GM13977 (cell line): Measurements from ENCODE around the gene TYMP.
"Not testable (repeated sequence)": the region's sequence is repeated elsewhere in the genome, so short reads cannot be mapped to it uniquely, and the experiment has no call there.

ENCODE experiments used
- DNase-seq: peaks from one replicate; pipeline ENCODE4 v3.0.0; 2012; ENCODE audit warnings: low spot score
- in situ Hi-C: fragments of 300-500 bp; cut with MboI; formaldehyde crosslinking; loops from one replicate; pipeline ENCODE4 v1.12.0; 2022; ENCODE audit warnings: low sequenced_read_pairs, low pct_unique_long_range_greater_than_20kb, mixed read lengths, inconsistent platforms; ENCODE audit not compliant: unreplicated experiment
- TF ChIP-seq, protein P1 (sequence below): IDR thresholded peaks from 2 replicates; pipeline ENCODE4 v1.5.1; 2012; ENCODE audit warnings: mild to moderate bottlenecking, control low read depth; ENCODE audit not compliant: insufficient read depth; ENCODE audit errors: extremely low read depth, missing control alignments

Gene TYMP

DNA sequence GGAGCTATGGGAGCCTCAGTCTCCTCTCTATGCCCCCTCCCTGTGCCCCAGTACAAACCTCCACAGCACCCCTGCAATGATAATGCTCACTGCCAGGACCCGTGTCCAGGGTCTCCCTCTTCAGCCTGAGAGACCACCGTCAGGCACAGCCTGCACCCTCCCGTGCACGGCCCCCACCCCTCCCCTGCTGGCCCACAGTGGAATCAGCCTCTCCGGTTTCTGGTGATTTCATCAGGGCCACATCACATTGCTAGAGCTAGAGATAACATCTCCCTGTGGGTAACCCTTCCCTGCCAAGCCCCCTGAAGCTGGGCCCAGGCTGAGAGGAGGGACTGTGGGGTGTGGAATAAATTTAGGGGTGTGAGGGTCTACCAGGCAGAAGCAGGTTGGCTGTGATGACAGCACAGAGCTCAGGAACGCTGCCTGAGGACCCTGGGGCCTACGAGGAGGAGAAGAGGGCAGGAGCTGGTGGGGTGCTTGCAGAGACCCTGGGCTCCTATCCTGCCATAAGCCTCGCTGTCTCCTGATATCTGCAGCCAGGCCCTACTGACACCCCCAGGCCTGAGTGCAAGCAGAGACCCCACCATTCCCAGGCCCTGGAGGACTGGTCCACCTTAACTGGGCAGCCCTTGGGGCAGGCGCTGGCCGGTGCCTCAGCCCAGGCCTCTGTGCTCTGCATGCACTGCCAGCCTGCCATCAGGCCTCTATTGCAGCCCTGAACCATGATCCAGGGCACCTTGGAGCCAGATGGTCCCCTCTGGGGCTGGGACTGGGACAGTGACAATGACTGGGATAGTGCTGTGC lies 15.9 kb upstream of the TYMP start, which contains the start of gene KLHDC7B:
Gene KLHDC7B, plus strand, starts transcription at position 378 of the 804 bp plus-strand sequence. Its CDS starts 345 bp downstream, at position 723.
- in situ Hi-C loops, result no loop called here

DNA sequence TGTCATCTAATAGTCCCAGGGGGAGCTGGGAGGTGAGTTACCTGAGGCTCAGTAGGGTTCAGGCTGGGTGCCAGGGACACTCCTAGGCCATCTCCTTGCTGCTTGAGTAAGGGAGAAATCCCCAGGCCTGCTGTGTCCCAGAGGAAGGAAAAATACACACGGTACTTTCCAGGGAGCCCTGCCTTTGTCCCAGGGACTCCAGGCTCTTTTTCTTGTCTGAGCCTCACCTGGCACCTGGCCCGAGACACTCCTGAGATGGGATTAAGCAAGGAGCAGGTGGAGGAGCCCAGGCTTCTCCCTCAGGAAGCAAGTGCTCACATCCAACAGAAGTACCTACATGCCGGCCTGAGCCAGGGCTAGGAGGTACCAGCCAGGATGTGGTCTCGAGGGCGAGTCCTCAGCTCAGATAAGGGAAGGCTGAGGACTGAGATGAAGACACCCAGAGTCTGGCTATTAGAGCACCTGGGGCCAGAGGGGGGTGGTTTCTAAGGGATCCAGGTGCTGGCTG lies 15.0 kb upstream of the TYMP start:
- peak; percentile 44 for DNase-seq
- TF ChIP-seq, protein P1, sequence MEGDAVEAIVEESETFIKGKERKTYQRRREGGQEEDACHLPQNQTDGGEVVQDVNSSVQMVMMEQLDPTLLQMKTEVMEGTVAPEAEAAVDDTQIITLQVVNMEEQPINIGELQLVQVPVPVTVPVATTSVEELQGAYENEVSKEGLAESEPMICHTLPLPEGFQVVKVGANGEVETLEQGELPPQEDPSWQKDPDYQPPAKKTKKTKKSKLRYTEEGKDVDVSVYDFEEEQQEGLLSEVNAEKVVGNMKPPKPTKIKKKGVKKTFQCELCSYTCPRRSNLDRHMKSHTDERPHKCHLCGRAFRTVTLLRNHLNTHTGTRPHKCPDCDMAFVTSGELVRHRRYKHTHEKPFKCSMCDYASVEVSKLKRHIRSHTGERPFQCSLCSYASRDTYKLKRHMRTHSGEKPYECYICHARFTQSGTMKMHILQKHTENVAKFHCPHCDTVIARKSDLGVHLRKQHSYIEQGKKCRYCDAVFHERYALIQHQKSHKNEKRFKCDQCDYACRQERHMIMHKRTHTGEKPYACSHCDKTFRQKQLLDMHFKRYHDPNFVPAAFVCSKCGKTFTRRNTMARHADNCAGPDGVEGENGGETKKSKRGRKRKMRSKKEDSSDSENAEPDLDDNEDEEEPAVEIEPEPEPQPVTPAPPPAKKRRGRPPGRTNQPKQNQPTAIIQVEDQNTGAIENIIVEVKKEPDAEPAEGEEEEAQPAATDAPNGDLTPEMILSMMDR, result no peak
- in situ Hi-C loops, result no loop called here

More for the DNA sequence above, 15.9 kb upstream of the TYMP start, which contains the start of gene KLHDC7B:
- DNase-seq, result peak; percentile 49
- TF ChIP-seq, protein P1, result no peak

GRCh38 chr22:50544078-50544745 lies 14.4 kb upstream of the TYMP start:
- peak; percentile 87 for DNase-seq
- in situ Hi-C loops, result no loop called here
- TF ChIP-seq, protein P1, result peak; percentile 64

GRCh38 chr22:50542416-50542927 lies 12.7 kb upstream of the TYMP start:
- in situ Hi-C loops, result no loop called here
- DNase-seq, result peak; percentile 81
- TF ChIP-seq, protein P1, result no peak

DNA sequence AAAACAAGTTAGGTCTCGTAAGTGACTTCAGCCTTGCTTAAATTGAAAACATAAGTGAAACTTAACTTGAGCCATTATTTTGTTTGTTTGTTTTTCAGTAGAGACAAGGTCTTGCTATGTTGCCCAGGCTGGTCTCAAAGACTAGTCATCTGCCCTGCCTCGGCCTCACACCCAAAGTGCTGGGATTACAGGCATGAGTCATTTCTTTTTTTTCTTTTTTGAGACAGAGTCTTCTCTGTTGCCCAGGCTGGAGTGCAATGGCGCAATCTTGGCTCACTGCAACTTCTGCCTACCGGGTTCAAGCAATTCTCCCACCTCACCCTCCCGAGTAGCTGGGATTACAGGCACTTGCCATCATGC lies 11.8 kb upstream of the TYMP start:
- DNase-seq, result peak; percentile 56
- in situ Hi-C loops, result not testable (repeated sequence)

DNA sequence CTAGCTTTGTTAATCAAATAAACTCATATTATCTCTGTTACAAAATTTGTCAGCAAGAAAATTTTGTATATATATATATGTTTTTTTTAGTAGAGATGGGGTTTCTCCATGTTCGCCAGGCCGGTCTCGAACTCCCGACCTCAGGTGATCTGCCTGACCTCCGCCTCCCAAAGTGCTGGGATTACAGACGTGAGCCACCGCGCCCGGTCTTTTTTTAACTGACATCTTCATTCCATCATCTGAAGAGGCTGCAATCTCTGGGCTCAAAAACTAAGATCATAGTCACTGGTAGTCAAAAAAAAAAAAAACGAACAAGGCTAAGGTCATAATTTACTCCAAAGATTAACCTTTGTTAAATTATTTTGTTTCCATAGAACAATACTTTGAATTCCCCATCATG lies 10.6 kb upstream of the TYMP start:
- DNase-seq, result no peak
- in situ Hi-C loops, result no loop called here
- TF ChIP-seq, protein P1, result no peak
